Pancreas (tissue), 10 donors: ENCODE data around the gene EVA1A. TPM values are rescaled to one million over a fixed set of nuclear protein-coding genes. Genes with fewer than 3 reads are reported as not detected.

Source experiments
- ATAC-seq, 4 donors: fragments of 200-7000 bp; cut with Tn5 transposase; one replicate each; pipeline versions ENCODE4 v1.8.0 to v1.9.1; 2020; ENCODE audit warnings: mild to moderate bottlenecking in 4 of 4, moderate library complexity in 4 of 4
- DNase-seq, 6 donors: peaks; one replicate each; pipeline ENCODE4 v3.0.0-alpha.2; 2020
- FAIRE-seq: peaks from 2 replicates; lab custom pipeline; 2012; peaks lifted over from hg19 to GRCh38; lab: Jason Lieb, UNC
- H3K27ac ChIP-seq, 4 donors: fragments of 200-600 bp; sonication (generic); 1 replicate in 3 of 4; 2 replicates in 1 of 4; pipeline versions ENCODE4 v1.5.0 to v1.8.0; 2020
- H3K27me3 ChIP-seq, 4 donors: fragments of 200-600 bp; one replicate each; pipeline ENCODE4 v1.8.0; 2021
- H3K36me3 ChIP-seq, 3 donors: fragments of 200-600 bp; sonication (generic) in 1 of 3; one replicate each; pipeline versions ENCODE4 v1.5.0 to v1.8.0; 2020 to 2021
- H3K4me1 ChIP-seq, 3 donors: fragments of 200-600 bp; one replicate each; pipeline ENCODE4 v1.8.0; 2021
- H3K4me3 ChIP-seq, 4 donors: fragments of 200-600 bp; sonication (generic) in 2 of 4; one replicate each; pipeline versions ENCODE4 v1.5.0 to v1.8.0; 2020 to 2021
- H3K9me3 ChIP-seq, 4 donors: fragments of 200-600 bp; one replicate each; pipeline ENCODE4 v1.8.0; 2021
- WGBS, 2 donors: extraction: QIAGEN DNeasy Blood & Tissue Kit; methylation state at CpG; one replicate each; pipeline ENCODE4 v1.1.7; 2013; 5-methylcytosine and 5-hydroxymethylcytosine counted together
- intact Hi-C, 3 donors: fragments of 100-400 bp; cut with DNase I; formaldehyde crosslinking; loops; one replicate each; pipeline versions ENCODE4 v1.11.1 to v1.14.2; 2022
- polyA plus RNA-seq, 2 donors: library from polyadenylated mRNA; stranded (reverse); fragments of 200-250 nt; gene quantifications; one replicate each; pipeline ENCODE4 v1.2.3, GENCODE V29; 2013
- total RNA-seq, 6 donors: library from RNA; stranded (reverse); fragmentation: NEBNext Ultra II Directional in 4 of 6; extraction: Animal tissue kit (Norgen Biotek cat#: 25700) in 4 of 6; gene quantifications; one replicate each; pipeline versions ENCODE4 v1.2.1 to v1.2.4, GENCODE V29; 2021 to 2023
- TF ChIP-seq, protein P1 (sequence below), 4 donors: fragments of 200-600 bp; sonication (generic) in 3 of 4; IDR thresholded peaks; one replicate each; pipeline versions ENCODE4 v1.5.0 to v1.8.0; 2021; ENCODE audit warnings: antibody characterized with exemption in 4 of 4
- donor health status: healthy with polysubstance abuse.
- donor health status: DM: no; HTN: no; CAD: no; lungs with moderate emphysema.
- donor health status: DM: no; HTN: no; CAD: no.
- donor health status: control.
- donor health status: control.
- donor health status: Bipolar disorder and iron deficiency.
- donor health status: DM: yes; HTN: yes; CAD: no.
- donor health status: DM: no; HTN: no; CAD: no.
- donor health status: DM: no; HTN: no; CAD: no.
- donor health status: DM: yes; HTN: yes; CAD: no.

The EVA1A gene
- total and polyA plus RNA-seq, 8 donors = 16.1 to 36.8 (median 22.4) TPM

- Histone ChIP-seq H3K9me3 (no peaks in the 10 kb centered on the region), H3K27ac (no peak overlapping the region), H3K4me3 (no peak overlapping the region), H3K36me3 (no peaks in the 10 kb centered on the region), H3K4me1 (no peaks in the 10 kb centered on the region), H3K27me3 (no peaks in the 10 kb centered on the region)
- intact Hi-C loops = no loop called here
- ATAC-seq (peak in 3 of 4 donors; percentile 70 to 84 (median 82)), FAIRE-seq (no peak), DNase-seq (no peak)
- WGBS, 2 donors = 48 to 69% methylated on average over 1 of the region's 1 CpG
- TF ChIP-seq, protein P1, sequence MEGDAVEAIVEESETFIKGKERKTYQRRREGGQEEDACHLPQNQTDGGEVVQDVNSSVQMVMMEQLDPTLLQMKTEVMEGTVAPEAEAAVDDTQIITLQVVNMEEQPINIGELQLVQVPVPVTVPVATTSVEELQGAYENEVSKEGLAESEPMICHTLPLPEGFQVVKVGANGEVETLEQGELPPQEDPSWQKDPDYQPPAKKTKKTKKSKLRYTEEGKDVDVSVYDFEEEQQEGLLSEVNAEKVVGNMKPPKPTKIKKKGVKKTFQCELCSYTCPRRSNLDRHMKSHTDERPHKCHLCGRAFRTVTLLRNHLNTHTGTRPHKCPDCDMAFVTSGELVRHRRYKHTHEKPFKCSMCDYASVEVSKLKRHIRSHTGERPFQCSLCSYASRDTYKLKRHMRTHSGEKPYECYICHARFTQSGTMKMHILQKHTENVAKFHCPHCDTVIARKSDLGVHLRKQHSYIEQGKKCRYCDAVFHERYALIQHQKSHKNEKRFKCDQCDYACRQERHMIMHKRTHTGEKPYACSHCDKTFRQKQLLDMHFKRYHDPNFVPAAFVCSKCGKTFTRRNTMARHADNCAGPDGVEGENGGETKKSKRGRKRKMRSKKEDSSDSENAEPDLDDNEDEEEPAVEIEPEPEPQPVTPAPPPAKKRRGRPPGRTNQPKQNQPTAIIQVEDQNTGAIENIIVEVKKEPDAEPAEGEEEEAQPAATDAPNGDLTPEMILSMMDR (IDR thresholded peaks at IDR 0.05) = no peak
Observed at GRCh38 chr2:75465317-75465984, 95.3 kb downstream of the EVA1A start.

GRCh38 chr2:75464348-75464946 lies 96.3 kb downstream of the EVA1A start:
- Histone ChIP-seq H3K9me3 (no peaks in the 10 kb centered on the region), H3K4me1 (no peaks in the 10 kb centered on the region), H3K27ac (no peak overlapping the region), H3K27me3 (no peaks in the 10 kb centered on the region), H3K36me3 (no peaks in the 10 kb centered on the region), H3K4me3 (no peak overlapping the region)
- FAIRE-seq (no peak), ATAC-seq (peak; percentile 76 to 93 (median 92)), DNase-seq (peak in 1 of 6 donors; percentile 24)
- intact Hi-C loops = no loop called here
- TF ChIP-seq, protein P1 (IDR thresholded peaks at IDR 0.05) = peak; percentile 44 to 71 (median 58)
- WGBS, 2 donors = 18 to 22% methylated on average over 4 of the region's 4 CpGs

- no peak overlapping the region for H3K27ac ChIP-seq
- no peak overlapping the region for H3K4me3 ChIP-seq
- intact Hi-C loops = no loop called here
- no peaks in the 10 kb centered on the region for H3K36me3 ChIP-seq
- no peak for FAIRE-seq
- H3K9me3 ChIP-seq = no peaks in the 10 kb centered on the region
- H3K4me1 ChIP-seq = no peaks in the 10 kb centered on the region
- DNase-seq = no peak
- H3K27me3 ChIP-seq = no peaks in the 10 kb centered on the region
- TF ChIP-seq, protein P1 (IDR thresholded peaks at IDR 0.05) = no peak
- WGBS, 2 donors = 36 to 39% methylated on average over 4 of the region's 4 CpGs
- ATAC-seq = no peak
Observed at GRCh38 chr2:75462721-75463120, 98.0 kb downstream of the EVA1A start.

- Histone ChIP-seq H3K36me3 (no peaks in the 10 kb centered on the region), H3K4me1 (no peaks in the 10 kb centered on the region), H3K9me3 (no peaks in the 10 kb centered on the region), H3K4me3 (no peak overlapping the region), H3K27me3 (no peaks in the 10 kb centered on the region), H3K27ac (no peak overlapping the region)
- DNase-seq (no peak), ATAC-seq (no peak), FAIRE-seq (no peak)
- TF ChIP-seq, protein P1 (IDR thresholded peaks at IDR 0.05) = no peak
- intact Hi-C loops = no loop called here
- WGBS, 2 donors = 75 to 79% methylated on average over 1 of the region's 1 CpG
Observed at GRCh38 chr2:75462206-75462605, 98.5 kb downstream of the EVA1A start.

DNA sequence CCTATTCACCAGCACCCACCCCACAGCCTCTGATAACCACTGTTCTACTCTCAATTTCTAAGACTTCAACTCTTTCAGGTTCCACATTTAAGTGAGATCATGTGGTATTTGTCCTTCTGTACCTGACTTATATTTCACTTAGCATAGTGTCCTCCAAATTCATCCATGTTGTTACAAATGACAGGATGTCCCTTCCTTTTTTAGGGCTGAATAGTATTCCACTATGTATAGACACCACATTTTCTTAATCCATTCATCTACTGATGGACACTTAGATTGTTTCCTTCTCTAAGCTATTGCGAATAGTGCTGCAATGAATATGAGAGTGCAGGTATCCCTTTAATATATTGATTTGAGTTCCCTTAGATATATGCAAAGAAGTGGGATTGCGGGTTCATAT lies 100.1 kb downstream of the EVA1A start:
- ATAC-seq (no peak), DNase-seq (no peak), FAIRE-seq (no peak)
- H3K9me3 ChIP-seq = no peaks in the 10 kb centered on the region
- TF ChIP-seq, protein P1 (IDR thresholded peaks at IDR 0.05) = no peak
- WGBS, 2 donors = 95 to 96% methylated on average over 2 of the region's 2 CpGs
- intact Hi-C loops = no loop called here
- no peaks in the 10 kb centered on the region for H3K4me1 ChIP-seq
- H3K4me3 ChIP-seq = no peak overlapping the region
- no peaks in the 10 kb centered on the region for H3K27me3 ChIP-seq
- no peaks in the 10 kb centered on the region for H3K36me3 ChIP-seq
- H3K27ac ChIP-seq = no peak overlapping the region
